ENCODE results near the gene PID1. TPM values are rescaled to one million over a fixed set of nuclear protein-coding genes. Genes with fewer than 3 reads are reported as not detected.
A peak's percentile ranks its signal among the peaks of the same experiment; 100 is the strongest.

PID1 gene
- polyA plus RNA-seq, 4 donors: 4.9 to 26.0 (median 14.6) TPM

- Histone ChIP-seq H3K4me3 (ENCODE audit: low read depth in 1 of 3, low read length in 3 of 3) (no peak overlapping the region), H3K4me1 (ENCODE audit: control insufficient read depth in 3 of 3, insufficient read depth in 2 of 3, low read depth in 1 of 3, low read length in 2 of 3) (no peaks in the 10 kb centered on the region), H3K27ac (ENCODE audit: low read depth in 1 of 3, low read length in 2 of 3) (no peak overlapping the region), H3K27me3 (ENCODE audit: control insufficient read depth in 3 of 3, insufficient read depth in 3 of 3, low read length in 3 of 3) (no peaks in the 10 kb centered on the region), H3K9me3 (ENCODE audit: control insufficient read depth in 2 of 2, insufficient read depth in 1 of 2, low read depth in 1 of 2, low read length in 1 of 2) (peaks cover 0 to 3% of the 10 kb centered on the region in 2 donors), H3K36me3 (ENCODE audit: control insufficient read depth in 3 of 3, insufficient read depth in 2 of 3, low read depth in 1 of 3, low read length in 3 of 3) (no peaks in the 10 kb centered on the region)
- FAIRE-seq (no peak), DNase-seq (no peak)
- 82 to 92% (median 84%) methylated on average over 3 of the region's 3 CpGs for WGBS, 3 donors
Measured at GRCh38 chr2:229221641-229222040, 49.4 kb downstream of the PID1 start.

- Histone ChIP-seq H3K4me1 (ENCODE audit: control insufficient read depth in 3 of 3, insufficient read depth in 2 of 3, low read depth in 1 of 3, low read length in 2 of 3) (no peaks in the 10 kb centered on the region), H3K9me3 (ENCODE audit: control insufficient read depth in 2 of 2, insufficient read depth in 1 of 2, low read depth in 1 of 2, low read length in 1 of 2) (peaks cover 0 to 3% of the 10 kb centered on the region in 2 donors), H3K4me3 (ENCODE audit: low read depth in 1 of 3, low read length in 3 of 3) (no peak overlapping the region), H3K27me3 (ENCODE audit: control insufficient read depth in 3 of 3, insufficient read depth in 3 of 3, low read length in 3 of 3) (no peaks in the 10 kb centered on the region), H3K27ac (ENCODE audit: low read depth in 1 of 3, low read length in 2 of 3) (no peak overlapping the region), H3K36me3 (ENCODE audit: control insufficient read depth in 3 of 3, insufficient read depth in 2 of 3, low read depth in 1 of 3, low read length in 3 of 3) (peaks cover 0 to 3% (median 0%) of the 10 kb centered on the region in 3 donors)
- DNase-seq (no peak), FAIRE-seq (no peak)
- 73 to 80% (median 78%) methylated on average over 4 of the region's 4 CpGs for WGBS, 3 donors
Measured at GRCh38 chr2:229220254-229220653, 50.8 kb downstream of the PID1 start.

- Histone ChIP-seq H3K9me3 (ENCODE audit: control insufficient read depth in 2 of 2, insufficient read depth in 1 of 2, low read depth in 1 of 2, low read length in 1 of 2) (peaks cover 0 to 3% of the 10 kb centered on the region in 2 donors), H3K27me3 (ENCODE audit: control insufficient read depth in 3 of 3, insufficient read depth in 3 of 3, low read length in 3 of 3) (no peaks in the 10 kb centered on the region), H3K36me3 (ENCODE audit: control insufficient read depth in 3 of 3, insufficient read depth in 2 of 3, low read depth in 1 of 3, low read length in 3 of 3) (peaks cover 0 to 3% (median 0%) of the 10 kb centered on the region in 3 donors), H3K4me1 (ENCODE audit: control insufficient read depth in 3 of 3, insufficient read depth in 2 of 3, low read depth in 1 of 3, low read length in 2 of 3) (no peaks in the 10 kb centered on the region), H3K4me3 (ENCODE audit: low read depth in 1 of 3, low read length in 3 of 3) (no peak overlapping the region), H3K27ac (ENCODE audit: low read depth in 1 of 3, low read length in 2 of 3) (no peak overlapping the region)
- FAIRE-seq (no peak), DNase-seq (peak in 1 of 2 donors; percentile 36)
- WGBS, 3 donors: 55 to 77% (median 59%) methylated on average over 3 of the region's 3 CpGs
Measured at GRCh38 chr2:229218329-229218921, 52.7 kb downstream of the PID1 start.

- Histone ChIP-seq H3K27me3 (ENCODE audit: control insufficient read depth in 3 of 3, insufficient read depth in 3 of 3, low read length in 3 of 3) (no peaks in the 10 kb centered on the region), H3K4me1 (ENCODE audit: control insufficient read depth in 3 of 3, insufficient read depth in 2 of 3, low read depth in 1 of 3, low read length in 2 of 3) (no peaks in the 10 kb centered on the region), H3K9me3 (ENCODE audit: control insufficient read depth in 2 of 2, insufficient read depth in 1 of 2, low read depth in 1 of 2, low read length in 1 of 2) (no peaks in the 10 kb centered on the region), H3K36me3 (ENCODE audit: control insufficient read depth in 3 of 3, insufficient read depth in 2 of 3, low read depth in 1 of 3, low read length in 3 of 3) (peaks cover 0 to 3% (median 0%) of the 10 kb centered on the region in 3 donors), H3K27ac (ENCODE audit: low read depth in 1 of 3, low read length in 2 of 3) (no peak overlapping the region), H3K4me3 (ENCODE audit: low read depth in 1 of 3, low read length in 3 of 3) (no peak overlapping the region)
- DNase-seq (no peak), FAIRE-seq (no peak)
- 0% methylated on average over 1 of the region's 1 CpG for WGBS, 3 donors
Measured at GRCh38 chr2:229212241-229212640, 58.8 kb downstream of the PID1 start.

- Histone ChIP-seq H3K27me3 (ENCODE audit: control insufficient read depth in 3 of 3, insufficient read depth in 3 of 3, low read length in 3 of 3) (no peaks in the 10 kb centered on the region), H3K9me3 (ENCODE audit: control insufficient read depth in 2 of 2, insufficient read depth in 1 of 2, low read depth in 1 of 2, low read length in 1 of 2) (no peaks in the 10 kb centered on the region), H3K4me3 (ENCODE audit: low read depth in 1 of 3, low read length in 3 of 3) (no peak overlapping the region), H3K4me1 (ENCODE audit: control insufficient read depth in 3 of 3, insufficient read depth in 2 of 3, low read depth in 1 of 3, low read length in 2 of 3) (no peaks in the 10 kb centered on the region), H3K36me3 (ENCODE audit: control insufficient read depth in 3 of 3, insufficient read depth in 2 of 3, low read depth in 1 of 3, low read length in 3 of 3) (no peaks in the 10 kb centered on the region), H3K27ac (ENCODE audit: low read depth in 1 of 3, low read length in 2 of 3) (no peak overlapping the region)
- DNase-seq (no peak), FAIRE-seq (no peak)
- 76 to 92% (median 85%) methylated on average over 4 of the region's 4 CpGs for WGBS, 3 donors
Measured at GRCh38 chr2:229210641-229211040, 60.4 kb downstream of the PID1 start.

- FAIRE-seq: no peak
- H3K27ac ChIP-seq (ENCODE audit: low read depth in 1 of 3, low read length in 2 of 3): no peak overlapping the region
Measured at GRCh38 chr2:229206548-229206947, 64.5 kb downstream of the PID1 start.

GRCh38 chr2:229205704-229206103, 65.4 kb downstream of the PID1 start:
- WGBS, 3 donors: 67 to 90% (median 78%) methylated on average over 5 of the region's 5 CpGs
- no peak overlapping the region for H3K27ac ChIP-seq (ENCODE audit: low read depth in 1 of 3, low read length in 2 of 3)
- FAIRE-seq: no peak

More at GRCh38 chr2:229206548-229206947, 64.5 kb downstream of the PID1 start:
- Histone ChIP-seq H3K27me3 (ENCODE audit: control insufficient read depth in 3 of 3, insufficient read depth in 3 of 3, low read length in 3 of 3) (no peaks in the 10 kb centered on the region), H3K4me1 (ENCODE audit: control insufficient read depth in 3 of 3, insufficient read depth in 2 of 3, low read depth in 1 of 3, low read length in 2 of 3) (no peaks in the 10 kb centered on the region), H3K9me3 (ENCODE audit: control insufficient read depth in 2 of 2, insufficient read depth in 1 of 2, low read depth in 1 of 2, low read length in 1 of 2) (no peaks in the 10 kb centered on the region), H3K4me3 (ENCODE audit: low read depth in 1 of 3, low read length in 3 of 3) (no peak overlapping the region), H3K36me3 (ENCODE audit: control insufficient read depth in 3 of 3, insufficient read depth in 2 of 3, low read depth in 1 of 3, low read length in 3 of 3) (no peaks in the 10 kb centered on the region)
- no peak for DNase-seq
- 74 to 79% (median 75%) methylated on average over 6 of the region's 6 CpGs for WGBS, 3 donors

GRCh38 chr2:229202646-229203045, 68.4 kb downstream of the PID1 start:
- WGBS, 3 donors: 84 to 92% (median 88%) methylated on average over 1 of the region's 1 CpG
- Histone ChIP-seq H3K4me3 (ENCODE audit: low read depth in 1 of 3, low read length in 3 of 3) (no peak overlapping the region), H3K27me3 (ENCODE audit: control insufficient read depth in 3 of 3, insufficient read depth in 3 of 3, low read length in 3 of 3) (no peaks in the 10 kb centered on the region), H3K9me3 (ENCODE audit: control insufficient read depth in 2 of 2, insufficient read depth in 1 of 2, low read depth in 1 of 2, low read length in 1 of 2) (no peaks in the 10 kb centered on the region), H3K4me1 (ENCODE audit: control insufficient read depth in 3 of 3, insufficient read depth in 2 of 3, low read depth in 1 of 3, low read length in 2 of 3) (no peaks in the 10 kb centered on the region), H3K36me3 (ENCODE audit: control insufficient read depth in 3 of 3, insufficient read depth in 2 of 3, low read depth in 1 of 3, low read length in 3 of 3) (no peaks in the 10 kb centered on the region), H3K27ac (ENCODE audit: low read depth in 1 of 3, low read length in 2 of 3) (no peak overlapping the region)
- FAIRE-seq (no peak), DNase-seq (no peak)

More at GRCh38 chr2:229205704-229206103, 65.4 kb downstream of the PID1 start:
- Histone ChIP-seq H3K9me3 (ENCODE audit: control insufficient read depth in 2 of 2, insufficient read depth in 1 of 2, low read depth in 1 of 2, low read length in 1 of 2) (no peaks in the 10 kb centered on the region), H3K4me3 (ENCODE audit: low read depth in 1 of 3, low read length in 3 of 3) (no peak overlapping the region), H3K36me3 (ENCODE audit: control insufficient read depth in 3 of 3, insufficient read depth in 2 of 3, low read depth in 1 of 3, low read length in 3 of 3) (no peaks in the 10 kb centered on the region), H3K27me3 (ENCODE audit: control insufficient read depth in 3 of 3, insufficient read depth in 3 of 3, low read length in 3 of 3) (no peaks in the 10 kb centered on the region), H3K4me1 (ENCODE audit: control insufficient read depth in 3 of 3, insufficient read depth in 2 of 3, low read depth in 1 of 3, low read length in 2 of 3) (no peaks in the 10 kb centered on the region)
- DNase-seq: no peak

- 83 to 91% (median 84%) methylated on average over 7 of the region's 7 CpGs for WGBS, 3 donors
- Histone ChIP-seq H3K4me1 (ENCODE audit: control insufficient read depth in 3 of 3, insufficient read depth in 2 of 3, low read depth in 1 of 3, low read length in 2 of 3) (no peaks in the 10 kb centered on the region), H3K9me3 (ENCODE audit: control insufficient read depth in 2 of 2, insufficient read depth in 1 of 2, low read depth in 1 of 2, low read length in 1 of 2) (no peaks in the 10 kb centered on the region), H3K27me3 (ENCODE audit: control insufficient read depth in 3 of 3, insufficient read depth in 3 of 3, low read length in 3 of 3) (no peaks in the 10 kb centered on the region), H3K4me3 (ENCODE audit: low read depth in 1 of 3, low read length in 3 of 3) (no peak overlapping the region), H3K27ac (ENCODE audit: low read depth in 1 of 3, low read length in 2 of 3) (no peak overlapping the region), H3K36me3 (ENCODE audit: control insufficient read depth in 3 of 3, insufficient read depth in 2 of 3, low read depth in 1 of 3, low read length in 3 of 3) (no peaks in the 10 kb centered on the region)
- no peak for DNase-seq
- no peak for FAIRE-seq
Measured at GRCh38 chr2:229201521-229201920, 69.6 kb downstream of the PID1 start.
